B cell (primary cell): ENCODE data around the gene ADAR. TPM values are rescaled to one million over a fixed set of nuclear protein-coding genes. Genes with fewer than 3 reads are reported as not detected.

Experiments
- ATAC-seq: fragments of 200-7000 bp; cut with Tn5 transposase; one replicate; pipeline ENCODE4 v1.10.0; 2021; ENCODE audit warnings: low read depth, mild to moderate bottlenecking, moderate number of reproducible peaks, moderate library complexity
- CTCF ChIA-PET: fragments of 350-600 bp; sonication (Branson Sonifier 250); formaldehyde crosslinking; loops from one replicate; lab custom pipeline; 2021; ENCODE audit warnings: antibody characterized with exemption, inconsistent platforms; lab: Charles Lee
- POLR2A ChIA-PET: fragments of 350-600 bp; sonication (Branson Sonifier 250); formaldehyde crosslinking; loops from one replicate; lab custom pipeline; 2021; ENCODE audit warnings: antibody characterized with exemption; lab: Charles Lee
- DNase-seq: peaks from one replicate; pipeline ENCODE4 v3.0.0; 2013
- H2AFZ ChIP-seq: 2 replicates; pipeline ENCODE4 v1.6.1; 2012; ENCODE audit warnings: mild to moderate bottlenecking, low read depth, low read length; ENCODE audit not compliant: insufficient read depth, poor library complexity, severe bottlenecking
- H3K27ac ChIP-seq, 2 donors: 1 replicate in 1 of 2; 2 replicates in 1 of 2; pipeline ENCODE4 v1.5.1; 2012 to 2013; ENCODE audit warnings: low read length in 2 of 2, mild to moderate bottlenecking in 2 of 2, moderate library complexity in 1 of 2
- H3K27me3 ChIP-seq, 4 experiments: fragments of 200-600 bp in 1 of 4; sonication (generic) in 1 of 4; replicated peaks in 1 of 4; 1 replicate in 2 of 4; 2 replicates in 2 of 4; pipeline versions ENCODE4 v1.6.1 to v1.7.0; 2013 to 2016; ENCODE audit warnings: low read length in 3 of 4, mild to moderate bottlenecking in 2 of 4, mixed read lengths in 1 of 4, moderate library complexity in 1 of 4; ENCODE audit not compliant: insufficient read depth in 4 of 4, control insufficient read depth in 3 of 4; ENCODE audit errors: control extremely low read depth in 1 of 4
- H3K36me3 ChIP-seq, 2 experiments: replicated peaks in 1 of 2; 1 replicate in 1 of 2; 2 replicates in 1 of 2; pipeline versions ENCODE4 v1.6.1 to v1.7.1; 2013; ENCODE audit warnings: low read length in 1 of 2; ENCODE audit not compliant: insufficient read depth in 2 of 2, control insufficient read depth in 1 of 2; ENCODE audit errors: control extremely low read depth in 1 of 2, extremely low read depth in 1 of 2
- H3K4me1 ChIP-seq, 2 donors: fragments of 200-600 bp in 1 of 2; sonication (generic) in 1 of 2; 1 replicate in 1 of 2; 2 replicates in 1 of 2; pipeline versions ENCODE4 v1.5.1 to v1.6.1; 2013 to 2017; ENCODE audit warnings: low read length in 2 of 2; ENCODE audit not compliant: control insufficient read depth in 2 of 2, insufficient read depth in 2 of 2
- H3K4me2 ChIP-seq: replicated peaks from 2 replicates; pipeline ENCODE3; 2012; ENCODE audit warnings: mild to moderate bottlenecking, low read depth, low read length; ENCODE audit not compliant: poor library complexity, severe bottlenecking
- H3K4me3 ChIP-seq, 5 experiments: fragments of 200-600 bp in 1 of 5; sonication (generic) in 1 of 5; 1 replicate in 3 of 5; 2 replicates in 2 of 5; pipeline versions ENCODE4 v1.5.1 to v1.7.0; 2011 to 2016; ENCODE audit warnings: low read length in 4 of 5, mild to moderate bottlenecking in 4 of 5, low read depth in 2 of 5, control low read depth in 1 of 5, moderate library complexity in 1 of 5; ENCODE audit not compliant: insufficient read depth in 1 of 5; ENCODE audit errors: control extremely low read depth in 1 of 5, extremely low read depth in 1 of 5
- H3K79me2 ChIP-seq: fragments of 200-600 bp; sonication (generic); one replicate; pipeline ENCODE4 v1.6.0; 2016; ENCODE audit warnings: low read length; ENCODE audit not compliant: control insufficient read depth, insufficient read depth
- H3K9ac ChIP-seq: fragments of 200-600 bp; sonication (generic); 2 replicates; pipeline ENCODE4 v1.6.1; 2017; ENCODE audit warnings: mild to moderate bottlenecking, low read length, moderate library complexity
- H3K9me3 ChIP-seq, 3 donors: one replicate each; pipeline versions ENCODE4 v1.6.1 to v1.7.1; 2013; ENCODE audit warnings: low read length in 2 of 3; ENCODE audit not compliant: control insufficient read depth in 2 of 3, insufficient read depth in 1 of 3; ENCODE audit errors: control extremely low read depth in 1 of 3
- H4K20me1 ChIP-seq: 2 replicates; pipeline ENCODE4 v1.6.0; 2012; ENCODE audit warnings: mild to moderate bottlenecking, low read length; ENCODE audit not compliant: insufficient read depth, control insufficient read depth, poor library complexity, severe bottlenecking
- H3K27ac Mint-ChIP-seq: one replicate; pipeline ENCODE4 v1.8.0; 2021; ENCODE audit warnings: mixed read lengths
- H3K27me3 Mint-ChIP-seq: one replicate; pipeline ENCODE4 v1.8.0; 2021; ENCODE audit warnings: mixed read lengths
- H3K4me1 Mint-ChIP-seq: one replicate; pipeline ENCODE4 v1.8.0; 2021; ENCODE audit warnings: mixed read lengths
- H3K4me3 Mint-ChIP-seq: one replicate; pipeline ENCODE4 v1.8.0; 2021; ENCODE audit warnings: mixed read lengths
- H3K9me3 Mint-ChIP-seq: one replicate; pipeline ENCODE4 v1.8.0; 2022; ENCODE audit warnings: mixed read lengths; ENCODE audit not compliant: insufficient read depth
- CTCF ChIP-seq: fragments of 200-600 bp; IDR thresholded peaks from one replicate; pipeline ENCODE4 v1.8.0; 2022; ENCODE audit warnings: antibody characterized with exemption, mild to moderate bottlenecking
- EZH2 ChIP-seq: IDR thresholded peaks from 2 replicates; pipeline ENCODE4 v1.6.1; 2012; ENCODE audit warnings: borderline replicate concordance, low read depth, mild to moderate bottlenecking, moderate library complexity, low read length; ENCODE audit not compliant: insufficient read depth, poor library complexity, severe bottlenecking
- WGBS: methylation state at CpG from one replicate; pipeline ENCODE4 v1.1.5; 2013; ENCODE audit warnings: missing lambda C conversion rate; ENCODE audit not compliant: insufficient coverage; 5-methylcytosine and 5-hydroxymethylcytosine counted together
- intact Hi-C: fragments of 100-400 bp; cut with micrococcal nuclease; formaldehyde crosslinking; loops from one replicate; pipeline ENCODE4 v1.10.0; 2022
- polyA plus RNA-seq: library from polyadenylated mRNA; depleted of rRNA; stranded (reverse); fragments of >200 nt; gene quantifications from 2 replicates; pipeline ENCODE4 v1.2.3, GENCODE V29; 2012
- total RNA-seq, 2 donors: library from RNA; stranded (reverse); fragments of 120-200 nt in 1 of 2; gene quantifications; 1 replicate in 1 of 2; 2 replicates in 1 of 2; pipeline versions ENCODE4 v1.2.3 to v1.2.4, GENCODE V29; 2013 to 2022

ADAR gene
- total and polyA plus RNA-seq, 2 donors (not counting 1 experiment from before 2014, with no cell fraction given) = 64.9 to 241 TPM

GRCh38 chr1:154572468-154573167 lies 35.4 kb downstream of the ADAR start:
- Histone ChIP-seq H3K36me3 (no peaks in the 10 kb centered on the region), H3K4me1 (peaks cover 5 to 6% of the 10 kb centered on the region in 2 donors), H3K4me2 (no peak overlapping the region), H3K4me3 (no peak overlapping the region), H4K20me1 (no peaks in the 10 kb centered on the region), H2AFZ (no peak overlapping the region), H3K27me3 (peaks cover 0 to 24% (median 5%) of the 10 kb centered on the region in 4 experiments), H3K9me3 (peaks cover 0 to 12% (median 0%) of the 10 kb centered on the region in 3 donors), H3K79me2 (no peaks in the 10 kb centered on the region), H3K9ac (no peak overlapping the region), H3K27ac (no peak overlapping the region)
- ChIA-PET POLR2A (no interaction called here), CTCF (interaction anchor here (1.0 kb wide), 1 partner anchor 13 kb away, joined by 6 read pairs; no protein-coding TSS in a partner anchor)
- no peak for DNase-seq
- WGBS = 85% methylated on average over 9 of the region's 10 CpGs
- no peaks in the 10 kb centered on the region for H3K9me3 Mint-ChIP-seq
- ATAC-seq = no peak
- intact Hi-C loops = no loop called here
- H3K27me3 Mint-ChIP-seq = peaks cover 33% of the 10 kb centered on the region
- H3K4me1 Mint-ChIP-seq = peaks cover 2% of the 10 kb centered on the region
- H3K27ac Mint-ChIP-seq = no peak overlapping the region
- H3K4me3 Mint-ChIP-seq = no peak overlapping the region
- no peak for TF ChIP-seq EZH2
- TF ChIP-seq CTCF = no peak

GRCh38 chr1:154571964-154572288 lies 36.1 kb downstream of the ADAR start:
- no peak overlapping the region for H2AFZ ChIP-seq
- TF ChIP-seq CTCF = no peak
- TF ChIP-seq EZH2 = no peak
- DNase-seq (no peak), ATAC-seq (no peak)
- no peaks in the 10 kb centered on the region for H4K20me1 ChIP-seq
- H3K4me3 ChIP-seq = no peak overlapping the region
- H3K27ac ChIP-seq = no peak overlapping the region
- H3K9ac ChIP-seq = no peak overlapping the region
- Mint-ChIP-seq H3K27ac (no peak overlapping the region), H3K9me3 (no peaks in the 10 kb centered on the region), H3K27me3 (peaks cover 38% of the 10 kb centered on the region), H3K4me1 (peaks cover 5% of the 10 kb centered on the region), H3K4me3 (no peak overlapping the region)
- H3K79me2 ChIP-seq = no peaks in the 10 kb centered on the region
- H3K9me3 ChIP-seq = peaks cover 0 to 16% (median 0%) of the 10 kb centered on the region in 3 donors
- peaks cover 0 to 31% (median 11%) of the 10 kb centered on the region in 4 experiments for H3K27me3 ChIP-seq
- intact Hi-C loops = no loop called here
- H3K4me2 ChIP-seq = no peak overlapping the region
- ChIA-PET POLR2A (no interaction called here), CTCF (no interaction called here)
- 97% methylated on average over 28 of the region's 29 CpGs for WGBS
- H3K4me1 ChIP-seq = peaks cover 8 to 10% of the 10 kb centered on the region in 2 donors
- H3K36me3 ChIP-seq = no peaks in the 10 kb centered on the region
